ENCODE measurements around the gene NXPH4.

NXPH4 gene

GRCh38 chr12:57221169-57221917 is 4.7 kb downstream of the NXPH4 start:
- DNase-seq, result no peak

- DNase-seq, result no peak
These were observed 5.9 kb downstream of the NXPH4 start for GRCh38 chr12:57222286-57223190.

GRCh38 chr12:57223191-57224165 is 6.9 kb downstream of the NXPH4 start:
- DNase-seq, result no peak

- DNase-seq, result no peak
These were observed 7.8 kb downstream of the NXPH4 start for GRCh38 chr12:57224278-57224972.

- no peak for DNase-seq
These were observed 8.5 kb downstream of the NXPH4 start for GRCh38 chr12:57224973-57225679.

GRCh38 chr12:57225680-57226210 is 9.2 kb downstream of the NXPH4 start:
- no peak for DNase-seq

GRCh38 chr12:57226588-57227314 is 10.2 kb downstream of the NXPH4 start:
- DNase-seq, result no peak

- no peak for DNase-seq
These were observed 10.9 kb downstream of the NXPH4 start for GRCh38 chr12:57227315-57228115.

GRCh38 chr12:57229046-57229633 is 12.5 kb downstream of the NXPH4 start:
- no peak for DNase-seq

- DNase-seq, result peak; percentile 94
These were observed 13.2 kb downstream of the NXPH4 start, which contains the start of gene SHMT2 for GRCh38 chr12:57229634-57230380. TSS of gene SHMT2 (plus strand) at chr12:57229711. CDS start at chr12:57229779, 68 bp downstream.

GRCh38 chr12:57230381-57231155 is 14.0 kb downstream of the NXPH4 start:
- DNase-seq, result no peak

GRCh38 chr12:57231276-57232021 is 14.9 kb downstream of the NXPH4 start:
- DNase-seq, result no peak

GRCh38 chr12:57232156-57232756 is 15.7 kb downstream of the NXPH4 start:
- DNase-seq, result no peak

- no peak for DNase-seq
These were observed 17.0 kb downstream of the NXPH4 start for GRCh38 chr12:57233357-57234232.

- DNase-seq, result no peak
These were observed 17.6 kb downstream of the NXPH4 start for GRCh38 chr12:57234233-57234570.

Measured in NCI-H2081 treated with DMSO at 0.1 percent for 48 hours (cell line).